ENCODE data around the gene TBCB. TPM values are rescaled to one million over a fixed set of nuclear protein-coding genes. Genes with fewer than 3 reads are reported as not detected.

Gene TBCB
- total RNA-seq, 2 donors from 2014 or later: 94.4 to 107 TPM

Other genes with a start within 250 kb of the TBCB start
- gene APLP1, start 246.9 kb upstream of the TBCB start, total RNA-seq: 1 to 10 TPM; 2.9 to 9.3 TPM
- 100 to 1,000 TPM in 1 of 2 donors, 10 to 100 TPM in 1; 58.9 to 144 TPM for gene NFKBID, start 214.9 kb upstream of the TBCB start, total RNA-seq
- gene HCST, start 212.9 kb upstream of the TBCB start, total RNA-seq: 10 to 100 TPM; 40.0 to 48.5 TPM
- under 1 TPM in 1 of 2 donors, not detected in 1; 0.75 TPM for gene TYROBP, start 207.2 kb upstream of the TBCB start, total RNA-seq
- gene LRFN3, start 179.1 kb upstream of the TBCB start, total RNA-seq: 10 to 100 TPM in 1 of 2 donors, 1 to 10 TPM in 1; 6.4 to 10.1 TPM
- 10 to 100 TPM; 23.0 to 24.7 TPM for gene SDHAF1, start 120.3 kb upstream of the TBCB start, total RNA-seq
- 1 to 10 TPM; 1.8 to 2.6 TPM for gene SYNE4, start 106.7 kb upstream of the TBCB start, total RNA-seq
- gene ALKBH6, start 101.3 kb upstream of the TBCB start, total RNA-seq: 10 to 100 TPM; 50.4 to 74.0 TPM
- gene CLIP3, start 82.6 kb upstream of the TBCB start, total RNA-seq: under 1 TPM; 0.66 to 0.96 TPM
- 1 to 10 TPM; 3.5 to 4.1 TPM for gene THAP8, start 61.2 kb upstream of the TBCB start, total RNA-seq
- gene WDR62, start 60.6 kb upstream of the TBCB start, total RNA-seq: 10 to 100 TPM; 17.5 to 84.0 TPM
- gene OVOL3, start 4.3 kb upstream of the TBCB start, total RNA-seq: not detected
- 10 to 100 TPM; 39.1 to 66.3 TPM for gene POLR2I, start 593 bp upstream of the TBCB start, total RNA-seq
- gene CAPNS1, start 24.6 kb downstream of the TBCB start, total RNA-seq: 100 to 1,000 TPM; 234 to 377 TPM
- not detected for gene COX7A1, start 37.0 kb downstream of the TBCB start, total RNA-seq
- gene ZNF565, start 99.2 kb downstream of the TBCB start, total RNA-seq: 1 to 10 TPM; 2.6 to 6.4 TPM
- 10 to 100 TPM; 64.1 to 90.3 TPM for gene ZNF146, start 99.6 kb downstream of the TBCB start, total RNA-seq